Mononuclear cell (primary cell): ENCODE measurements around the gene ST3GAL4. TPM values are rescaled to one million over a fixed set of nuclear protein-coding genes. Genes with fewer than 3 reads are reported as not detected.

Source experiments
- H3K27me3 ChIP-seq: 2 replicates; pipeline ENCODE4 v1.6.0; 2011; ENCODE audit warnings: low read length, control low read depth; ENCODE audit not compliant: insufficient read depth
- H3K4me1 ChIP-seq: 2 replicates; pipeline ENCODE4 v1.5.1; 2011; ENCODE audit warnings: mild to moderate bottlenecking, low read length, control low read depth; ENCODE audit not compliant: insufficient read depth
- H3K4me3 ChIP-seq: 2 replicates; pipeline ENCODE4 v1.5.1; 2011; ENCODE audit warnings: mild to moderate bottlenecking, low read length, moderate library complexity
- H3K9me3 ChIP-seq: 2 replicates; pipeline ENCODE4 v1.5.1; 2011; ENCODE audit warnings: low read depth, mild to moderate bottlenecking, control low read depth, low read length
- total RNA-seq: library from RNA; depleted of rRNA; stranded (reverse); fragments of >200 nt; gene quantifications from one replicate; pipeline ENCODE4 v1.2.3, GENCODE V29; 2012

ST3GAL4 gene
- total RNA-seq, 1 donor, result 8.2 TPM

DNA sequence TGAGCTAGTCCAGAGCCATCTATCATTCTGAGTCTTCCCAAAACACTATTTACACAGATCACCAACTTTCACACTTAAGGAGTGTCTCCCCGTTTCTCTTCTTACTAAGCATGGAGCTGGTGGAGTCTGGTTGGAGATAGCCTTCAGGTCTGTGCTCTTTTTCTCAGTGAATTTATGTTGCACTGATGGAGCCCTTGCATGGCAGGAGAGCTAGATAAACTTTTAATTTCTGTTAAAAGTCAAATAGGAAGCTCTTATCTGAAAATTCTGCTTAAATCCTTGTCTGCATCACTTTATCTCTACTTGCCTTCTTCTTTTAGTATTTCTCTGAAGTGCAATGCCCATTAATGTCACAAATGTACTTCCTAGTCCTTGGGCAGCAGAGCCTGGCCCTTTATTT is 63.4 kb downstream of the ST3GAL4 start:
- no peaks in the 10 kb centered on the region for H3K27me3 ChIP-seq
- H3K9me3 ChIP-seq, result no peaks in the 10 kb centered on the region
- H3K4me3 ChIP-seq, result no peak overlapping the region
- peaks cover 28% of the 10 kb centered on the region for H3K4me1 ChIP-seq

GRCh38 chr11:126419801-126420697 is 64.6 kb downstream of the ST3GAL4 start:
- peaks cover 28% of the 10 kb centered on the region for H3K4me1 ChIP-seq
- H3K4me3 ChIP-seq, result no peak overlapping the region
- no peaks in the 10 kb centered on the region for H3K27me3 ChIP-seq
- no peaks in the 10 kb centered on the region for H3K9me3 ChIP-seq

- H3K4me3 ChIP-seq, result no peak overlapping the region
- H3K9me3 ChIP-seq, result no peaks in the 10 kb centered on the region
- H3K27me3 ChIP-seq, result no peaks in the 10 kb centered on the region
- peaks cover 26% of the 10 kb centered on the region for H3K4me1 ChIP-seq
Measured at GRCh38 chr11:126420698-126421256, 65.3 kb downstream of the ST3GAL4 start.

- no peaks in the 10 kb centered on the region for H3K27me3 ChIP-seq
- no peaks in the 10 kb centered on the region for H3K9me3 ChIP-seq
- H3K4me3 ChIP-seq, result no peak overlapping the region
- peaks cover 21% of the 10 kb centered on the region for H3K4me1 ChIP-seq
Measured at GRCh38 chr11:126421271-126421671, 65.8 kb downstream of the ST3GAL4 start.

GRCh38 chr11:126422446-126422845 is 67.0 kb downstream of the ST3GAL4 start:
- no peaks in the 10 kb centered on the region for H3K27me3 ChIP-seq
- peaks cover 16% of the 10 kb centered on the region for H3K4me1 ChIP-seq
- no peaks in the 10 kb centered on the region for H3K9me3 ChIP-seq
- H3K4me3 ChIP-seq, result no peak overlapping the region

GRCh38 chr11:126423154-126423553 is 67.7 kb downstream of the ST3GAL4 start:
- peaks cover 16% of the 10 kb centered on the region for H3K4me1 ChIP-seq
- H3K9me3 ChIP-seq, result no peaks in the 10 kb centered on the region
- no peak overlapping the region for H3K4me3 ChIP-seq
- no peaks in the 10 kb centered on the region for H3K27me3 ChIP-seq

GRCh38 chr11:126423743-126424142 is 68.3 kb downstream of the ST3GAL4 start:
- Histone ChIP-seq H3K27me3 (no peaks in the 10 kb centered on the region), H3K9me3 (no peaks in the 10 kb centered on the region), H3K4me1 (peaks cover 16% of the 10 kb centered on the region), H3K4me3 (no peak overlapping the region)

DNA sequence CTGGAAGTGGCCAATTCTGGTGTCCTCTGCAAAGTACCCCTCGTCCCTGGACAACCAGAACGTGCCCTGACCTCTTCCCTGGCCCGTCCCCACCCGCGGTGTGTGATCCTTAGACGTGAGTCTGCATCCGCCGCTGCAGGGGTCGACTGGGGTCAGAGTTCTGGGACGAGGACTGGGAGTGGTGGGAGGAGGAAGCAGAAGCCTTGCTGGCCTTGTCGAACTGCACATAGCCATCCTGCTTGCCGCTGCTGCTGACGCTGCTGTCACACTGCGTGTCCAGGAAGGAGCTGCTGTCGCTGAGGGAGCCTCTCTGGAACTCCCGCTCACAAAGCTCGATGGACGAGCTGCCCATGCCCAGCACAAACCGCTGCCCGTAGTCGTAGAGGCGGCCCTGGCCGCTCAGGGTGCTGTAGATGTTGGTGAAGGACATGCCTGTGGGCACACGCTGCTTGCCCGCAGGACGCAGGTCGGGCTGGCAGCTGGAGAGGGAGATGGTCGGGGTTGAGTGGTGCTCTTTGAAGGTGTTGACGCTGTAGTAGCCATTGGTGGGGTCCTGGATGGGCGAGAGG is 69.1 kb downstream of the ST3GAL4 start:
- H3K4me1 ChIP-seq, result peaks cover 16% of the 10 kb centered on the region
- no peak overlapping the region for H3K4me3 ChIP-seq
- H3K27me3 ChIP-seq, result no peaks in the 10 kb centered on the region
- no peaks in the 10 kb centered on the region for H3K9me3 ChIP-seq

- Histone ChIP-seq H3K27me3 (no peaks in the 10 kb centered on the region), H3K9me3 (no peaks in the 10 kb centered on the region), H3K4me3 (no peak overlapping the region), H3K4me1 (peaks cover 3% of the 10 kb centered on the region)
Measured at GRCh38 chr11:126426106-126426505, 70.6 kb downstream of the ST3GAL4 start.

DNA sequence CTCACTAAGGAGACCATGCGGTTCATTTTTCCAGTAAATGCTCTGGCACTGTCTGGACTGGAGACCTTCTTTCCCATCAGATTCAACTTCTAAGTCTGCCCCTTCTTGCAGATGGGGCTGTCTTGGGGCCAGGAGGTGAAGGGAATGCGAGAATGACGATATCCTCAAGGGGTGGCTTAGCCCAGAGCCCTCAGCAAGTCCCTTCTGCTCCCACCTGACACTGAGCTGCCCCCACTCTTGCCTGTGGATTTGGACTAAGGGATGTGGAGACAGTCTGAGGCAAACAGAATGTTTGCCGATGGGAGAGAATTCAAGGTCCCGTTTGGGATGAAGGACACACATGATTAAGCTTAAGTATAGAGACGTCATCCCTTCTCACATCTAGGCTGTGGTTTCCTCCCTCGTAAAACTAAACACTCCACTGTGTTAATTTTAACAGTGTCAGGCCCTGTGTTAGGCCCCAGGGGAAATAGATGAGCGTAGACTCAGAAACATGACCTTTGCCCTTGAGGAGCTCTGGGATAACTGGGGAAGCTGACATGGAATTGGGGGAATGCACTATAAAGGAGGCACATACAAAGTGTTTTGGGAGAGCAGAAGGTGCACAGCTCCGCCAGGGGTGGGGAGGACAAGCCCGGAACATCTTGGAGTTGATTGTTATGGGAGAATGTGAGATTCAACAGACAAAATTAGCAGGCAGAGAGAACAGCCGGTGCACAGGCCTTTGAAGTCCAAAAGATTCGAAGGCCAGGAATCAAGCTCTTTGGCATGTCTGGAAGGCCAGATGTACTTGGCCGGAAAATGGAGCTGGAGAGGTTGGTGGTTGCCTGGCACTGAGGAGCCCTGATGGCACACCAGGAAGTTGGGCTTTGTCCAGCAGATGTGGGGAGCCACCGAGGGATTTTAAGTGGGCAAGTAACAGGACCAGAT is 71.6 kb downstream of the ST3GAL4 start:
- no peaks in the 10 kb centered on the region for H3K4me1 ChIP-seq
- H3K27me3 ChIP-seq, result no peaks in the 10 kb centered on the region
- no peak overlapping the region for H3K4me3 ChIP-seq
- no peaks in the 10 kb centered on the region for H3K9me3 ChIP-seq

GRCh38 chr11:126430581-126431335 is 75.3 kb downstream of the ST3GAL4 start:
- Histone ChIP-seq H3K4me3 (no peak overlapping the region), H3K4me1 (no peaks in the 10 kb centered on the region), H3K9me3 (no peaks in the 10 kb centered on the region), H3K27me3 (no peaks in the 10 kb centered on the region)

- H3K4me1 ChIP-seq, result no peaks in the 10 kb centered on the region
- no peaks in the 10 kb centered on the region for H3K27me3 ChIP-seq
- no peaks in the 10 kb centered on the region for H3K9me3 ChIP-seq
- no peak overlapping the region for H3K4me3 ChIP-seq
Measured at GRCh38 chr11:126431401-126432064, 76.0 kb downstream of the ST3GAL4 start.

GRCh38 chr11:126432065-126432461 is 76.6 kb downstream of the ST3GAL4 start:
- no peaks in the 10 kb centered on the region for H3K27me3 ChIP-seq
- H3K4me3 ChIP-seq, result no peak overlapping the region
- H3K9me3 ChIP-seq, result no peaks in the 10 kb centered on the region
- H3K4me1 ChIP-seq, result no peaks in the 10 kb centered on the region

DNA sequence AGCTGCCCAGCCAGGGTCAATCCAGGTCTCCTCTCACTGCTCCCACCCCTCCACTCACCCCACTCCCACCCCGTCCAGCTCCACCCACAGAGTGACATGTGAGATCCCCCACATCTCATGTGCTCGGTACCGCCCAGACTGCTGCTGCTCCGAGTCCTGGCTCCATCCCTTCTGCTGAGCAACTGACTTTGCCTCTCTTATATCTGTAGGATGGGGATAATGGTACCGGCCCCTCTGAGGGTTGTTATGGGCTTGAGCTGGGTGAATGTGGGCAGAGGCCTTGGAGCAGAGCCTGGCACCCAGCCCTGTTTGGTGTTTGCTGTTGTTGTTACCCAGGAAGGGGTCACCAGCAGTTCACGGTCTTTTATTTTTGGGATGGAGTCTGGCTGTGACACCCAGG is 77.0 kb downstream of the ST3GAL4 start:
- no peaks in the 10 kb centered on the region for H3K9me3 ChIP-seq
- H3K4me1 ChIP-seq, result no peaks in the 10 kb centered on the region
- H3K4me3 ChIP-seq, result no peak overlapping the region
- no peaks in the 10 kb centered on the region for H3K27me3 ChIP-seq
